CD4-positive, alpha-beta memory T cell (primary cell): ENCODE data around the gene CXCL14. TPM values are rescaled to one million over a fixed set of nuclear protein-coding genes. Genes with fewer than 3 reads are reported as not detected.

ENCODE experiments used
- CTCF ChIA-PET: fragments of 350-600 bp; sonication (Branson Sonifier 250); formaldehyde crosslinking; loops from one replicate; lab custom pipeline; 2021; ENCODE audit warnings: inconsistent platforms; ENCODE audit not compliant: partially characterized antibody; lab: Charles Lee
- POLR2A ChIA-PET: fragments of 350-600 bp; sonication (Branson Sonifier 250); formaldehyde crosslinking; loops from one replicate; lab custom pipeline; 2021; ENCODE audit not compliant: partially characterized antibody; lab: Charles Lee
- DNase-seq, 5 donors: peaks; one replicate each; pipeline versions ENCODE4 v3.0.0 to v3.0.0-alpha.2; 2020 to 2022; ENCODE audit warnings: mixed read lengths in 1 of 5
- H3K27ac ChIP-seq: one replicate; pipeline ENCODE4 v1.7.0; 2013; ENCODE audit warnings: low read depth, low read length
- H3K27me3 ChIP-seq: 2 replicates; pipeline ENCODE4 v1.7.0; 2013; ENCODE audit warnings: mild to moderate bottlenecking, low read length, moderate library complexity; ENCODE audit not compliant: insufficient read depth
- H3K36me3 ChIP-seq: 2 replicates; pipeline ENCODE4 v1.7.0; 2013; ENCODE audit warnings: mild to moderate bottlenecking, low read length, moderate library complexity; ENCODE audit not compliant: insufficient read depth
- H3K4me1 ChIP-seq: 2 replicates; pipeline ENCODE4 v1.7.0; 2013; ENCODE audit warnings: mild to moderate bottlenecking, low read length, moderate library complexity; ENCODE audit not compliant: insufficient read depth
- H3K4me3 ChIP-seq, 2 donors: one replicate each; pipeline ENCODE4 v1.7.0; 2013; ENCODE audit warnings: low read length in 2 of 2, mild to moderate bottlenecking in 1 of 2
- H3K9me3 ChIP-seq, 2 donors: one replicate each; pipeline ENCODE4 v1.7.0; 2013; ENCODE audit warnings: low read length in 2 of 2, control low read depth in 1 of 2; ENCODE audit not compliant: control insufficient read depth in 1 of 2
- H3K27ac Mint-ChIP-seq, 7 donors: one replicate each; pipeline ENCODE4 v1.8.0; 2020 to 2021; ENCODE audit warnings: mixed read lengths in 7 of 7, mild to moderate bottlenecking in 6 of 7, inconsistent platforms in 3 of 7, moderate library complexity in 3 of 7
- H3K27me3 Mint-ChIP-seq, 2 donors: one replicate each; pipeline ENCODE4 v1.8.0; 2020 to 2021; ENCODE audit warnings: mixed read lengths in 2 of 2
- H3K36me3 Mint-ChIP-seq, 2 donors: one replicate each; pipeline ENCODE4 v1.8.0; 2020 to 2021; ENCODE audit warnings: mixed read lengths in 2 of 2, inconsistent platforms in 1 of 2, mild to moderate bottlenecking in 1 of 2
- H3K4me1 Mint-ChIP-seq, 4 donors: one replicate each; pipeline ENCODE4 v1.8.0; 2020 to 2021; ENCODE audit warnings: mixed read lengths in 4 of 4, mild to moderate bottlenecking in 1 of 4
- H3K4me3 Mint-ChIP-seq, 8 donors: one replicate each; pipeline ENCODE4 v1.8.0; 2020 to 2021; ENCODE audit warnings: mixed read lengths in 8 of 8, mild to moderate bottlenecking in 7 of 8, moderate library complexity in 6 of 8, inconsistent platforms in 3 of 8
- H3K9me3 Mint-ChIP-seq, 8 donors: one replicate each; pipeline ENCODE4 v1.8.0; 2020 to 2021; ENCODE audit warnings: mixed read lengths in 8 of 8, mild to moderate bottlenecking in 5 of 8, inconsistent platforms in 3 of 8, moderate library complexity in 1 of 8
- intact Hi-C: fragments of 100-400 bp; cut with micrococcal nuclease; formaldehyde crosslinking; loops from one replicate; pipeline ENCODE4 v1.15.1; 2023
- polyA plus RNA-seq, 2 donors: library from polyadenylated mRNA; unstranded; fragments of 300-500 nt; fragmentation: Illumina TruSeq; gene quantifications; one replicate each; pipeline ENCODE4 v1.2.3, GENCODE V29; 2021
- total RNA-seq, 2 experiments: library from RNA; stranded (reverse); gene quantifications; one replicate each; pipeline ENCODE4 v1.2.3, GENCODE V29; 2021

CXCL14 gene, protein sequence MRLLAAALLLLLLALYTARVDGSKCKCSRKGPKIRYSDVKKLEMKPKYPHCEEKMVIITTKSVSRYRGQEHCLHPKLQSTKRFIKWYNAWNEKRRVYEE
- total RNA-seq = not detected
- not detected for polyA plus RNA-seq

DNA sequence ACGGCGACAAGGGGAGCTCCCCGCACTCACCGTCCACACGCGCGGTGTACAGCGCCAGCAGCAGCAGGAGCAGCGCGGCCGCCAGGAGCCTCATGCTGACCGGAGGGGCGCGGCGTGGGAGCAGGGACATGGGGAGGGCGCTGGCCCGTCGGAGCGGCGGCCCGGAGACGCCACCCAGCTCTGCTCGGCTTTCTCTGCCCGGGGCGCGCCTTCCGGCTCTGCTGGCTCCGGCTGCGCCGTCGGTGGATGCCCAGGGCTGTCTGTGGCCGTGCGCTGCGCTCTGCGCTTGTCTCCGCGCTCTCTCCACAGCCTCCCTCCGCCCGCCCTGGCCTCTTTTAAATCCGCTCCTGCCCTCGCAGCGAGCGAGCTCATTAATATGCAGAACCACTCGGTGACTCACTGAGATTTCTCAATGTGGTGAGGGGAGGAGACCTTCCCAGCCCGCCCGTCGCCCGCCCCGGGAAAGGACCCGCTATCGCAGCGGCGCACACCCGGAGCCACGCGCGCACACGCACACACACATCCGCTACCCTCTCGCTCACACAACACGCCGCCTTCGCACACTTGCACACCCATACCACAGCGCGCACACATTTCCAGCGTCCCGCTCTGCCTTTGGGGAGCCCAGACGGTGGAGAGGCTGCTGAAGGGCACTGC is at the start of gene CXCL14:
TSS of gene CXCL14 (minus strand) at position 307 of the 657 bp plus-strand sequence. CDS start at position 94, 213 bp downstream.
- no peak for DNase-seq
- intact Hi-C loops = no loop called here
- POLR2A ChIA-PET = no interaction called here
- H3K9me3 Mint-ChIP-seq = no peaks in the 10 kb centered on the region
- no peak within 1 kb of the TSS for H3K4me3 ChIP-seq
- no peaks in the 10 kb centered on the region for H3K9me3 ChIP-seq
- CTCF ChIA-PET = interaction anchor here (0.8 kb wide), 1 partner anchor 13 kb away, joined by 3 read pairs; no protein-coding TSS in a partner anchor
- no peak within 1 kb of the TSS for H3K27ac ChIP-seq
- H3K4me1 ChIP-seq = no peaks in the 10 kb centered on the region
- no peak within 1 kb of the TSS for H3K27ac Mint-ChIP-seq
- no peaks in the 10 kb centered on the region for H3K27me3 ChIP-seq
- H3K36me3 ChIP-seq = no peaks in the 10 kb centered on the region
- H3K4me3 Mint-ChIP-seq = no peak within 1 kb of the TSS
- peaks cover 25 to 34% of the 10 kb centered on the region in 2 donors for H3K27me3 Mint-ChIP-seq
- peaks cover 0 to 4% (median 0%) of the 10 kb centered on the region in 4 donors for H3K4me1 Mint-ChIP-seq
- H3K36me3 Mint-ChIP-seq = no peaks in the 10 kb centered on the region

DNA sequence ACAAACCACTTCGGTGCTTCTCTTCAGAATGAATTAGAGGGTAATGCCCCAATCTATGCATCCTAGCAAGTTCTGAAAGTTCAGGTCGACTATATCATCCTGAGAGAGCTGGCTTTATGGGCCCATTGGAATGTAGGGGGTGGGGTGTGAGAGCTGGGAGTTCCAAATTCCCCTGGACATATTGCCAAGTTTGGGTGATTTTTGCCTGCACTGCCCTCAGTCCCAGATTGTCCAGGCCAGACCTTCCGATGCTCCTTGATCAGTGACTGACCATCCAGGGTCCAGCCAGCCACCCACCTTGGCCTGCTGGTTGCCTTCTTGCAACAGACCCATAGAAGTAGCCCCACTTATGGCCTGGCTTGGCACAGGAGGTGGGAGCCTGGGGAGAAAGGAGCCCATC is 47.8 kb upstream of the CXCL14 start:
- ChIA-PET POLR2A (no interaction called here), CTCF (no interaction called here)
- Histone ChIP-seq H3K9me3 (no peaks in the 10 kb centered on the region), H3K36me3 (no peaks in the 10 kb centered on the region), H3K27ac (no peak overlapping the region), H3K4me1 (no peaks in the 10 kb centered on the region), H3K27me3 (no peaks in the 10 kb centered on the region), H3K4me3 (no peak overlapping the region)
- Mint-ChIP-seq H3K27me3 (peaks cover 0 to 4% of the 10 kb centered on the region in 2 donors), H3K27ac (no peak overlapping the region), H3K4me1 (no peaks in the 10 kb centered on the region), H3K4me3 (no peak overlapping the region), H3K9me3 (peaks cover 0 to 1% (median 0%) of the 10 kb centered on the region in 8 donors), H3K36me3 (no peaks in the 10 kb centered on the region)
- no peak for DNase-seq
- intact Hi-C loops = no loop called here

DNA sequence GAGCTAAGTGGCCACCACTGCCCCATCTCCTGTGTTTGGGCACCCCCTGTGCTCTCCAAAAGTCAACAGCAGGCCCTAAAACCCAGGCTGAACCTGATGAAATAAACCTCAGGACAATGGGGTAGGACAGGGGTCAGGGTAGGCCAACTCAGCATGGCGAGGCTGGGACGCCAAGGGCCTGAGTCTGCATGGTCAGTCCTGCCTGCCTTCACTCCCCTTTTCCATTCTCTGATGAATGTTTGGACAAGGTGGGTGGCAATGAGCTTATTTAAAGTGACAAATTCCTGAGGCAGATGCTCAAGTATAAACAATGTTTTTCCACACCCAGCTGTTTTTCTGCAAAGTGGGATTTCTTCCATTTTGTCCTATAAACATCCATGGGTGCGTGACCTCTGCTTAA is 47.2 kb upstream of the CXCL14 start:
- Mint-ChIP-seq H3K4me3 (no peak overlapping the region), H3K36me3 (no peaks in the 10 kb centered on the region), H3K27me3 (peaks cover 0 to 4% of the 10 kb centered on the region in 2 donors), H3K9me3 (peaks cover 0 to 2% (median under 1%) of the 10 kb centered on the region in 8 donors), H3K4me1 (no peaks in the 10 kb centered on the region), H3K27ac (no peak overlapping the region)
- no peaks in the 10 kb centered on the region for H3K27me3 ChIP-seq
- no peaks in the 10 kb centered on the region for H3K4me1 ChIP-seq
- CTCF ChIA-PET = no interaction called here
- DNase-seq = no peak
- H3K36me3 ChIP-seq = no peaks in the 10 kb centered on the region
- intact Hi-C loops = no loop called here
- no peaks in the 10 kb centered on the region for H3K9me3 ChIP-seq
- H3K27ac ChIP-seq = no peak overlapping the region
- POLR2A ChIA-PET = no interaction called here
- no peak overlapping the region for H3K4me3 ChIP-seq

DNA sequence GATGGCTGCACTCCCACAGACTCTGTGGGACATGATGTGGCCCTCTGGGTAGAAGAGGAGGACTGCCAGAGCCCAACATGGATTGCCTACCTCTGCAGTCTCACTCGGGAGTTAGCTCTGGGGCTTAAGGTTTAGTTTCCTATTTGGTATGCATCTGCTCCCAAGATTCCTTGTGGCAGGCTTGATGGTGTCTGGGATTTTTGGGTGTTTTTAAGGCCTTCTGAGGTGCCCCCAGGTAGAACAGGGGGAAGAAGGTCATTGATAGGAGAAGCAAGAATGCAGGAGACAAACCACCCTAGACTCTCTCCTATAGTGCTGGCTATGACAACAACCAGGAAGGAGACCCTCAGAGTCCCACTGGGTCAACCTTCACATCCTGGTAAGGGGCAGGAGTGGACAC is 46.7 kb upstream of the CXCL14 start:
- Mint-ChIP-seq H3K36me3 (no peaks in the 10 kb centered on the region), H3K4me1 (no peaks in the 10 kb centered on the region), H3K9me3 (peaks cover 0 to 6% (median 4%) of the 10 kb centered on the region in 8 donors), H3K27ac (no peak overlapping the region), H3K27me3 (peaks cover 0 to 7% of the 10 kb centered on the region in 2 donors), H3K4me3 (no peak overlapping the region)
- CTCF ChIA-PET = no interaction called here
- POLR2A ChIA-PET = no interaction called here
- peaks cover 0 to 3% of the 10 kb centered on the region in 2 donors for H3K9me3 ChIP-seq
- H3K4me1 ChIP-seq = no peaks in the 10 kb centered on the region
- intact Hi-C loops = no loop called here
- H3K4me3 ChIP-seq = no peak overlapping the region
- DNase-seq = no peak
- H3K27me3 ChIP-seq = no peaks in the 10 kb centered on the region
- H3K36me3 ChIP-seq = no peaks in the 10 kb centered on the region
- H3K27ac ChIP-seq = no peak overlapping the region

DNA sequence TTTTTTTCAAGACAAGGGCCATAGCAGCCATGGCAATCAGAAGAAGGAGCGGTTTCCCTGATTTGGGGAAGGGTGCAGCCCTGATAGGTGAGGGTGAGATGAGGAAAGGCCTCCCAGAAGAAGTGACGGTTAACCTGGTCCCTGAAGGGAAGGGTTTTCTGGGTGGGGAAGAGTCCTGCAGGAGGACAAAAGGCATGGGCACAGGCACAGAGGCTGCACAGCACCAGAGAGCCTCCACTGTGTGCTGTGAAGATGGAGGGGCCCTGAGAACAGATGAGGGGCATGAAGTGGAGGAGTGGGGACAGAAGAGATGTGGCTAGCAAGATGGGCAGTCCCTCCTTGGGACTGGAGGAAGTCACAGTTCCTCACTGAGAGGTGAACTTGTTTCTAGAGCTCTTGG is 46.3 kb upstream of the CXCL14 start:
- Histone ChIP-seq H3K9me3 (peaks cover 0 to 5% of the 10 kb centered on the region in 2 donors), H3K4me3 (no peak overlapping the region), H3K36me3 (no peaks in the 10 kb centered on the region), H3K27me3 (no peaks in the 10 kb centered on the region), H3K27ac (no peak overlapping the region), H3K4me1 (no peaks in the 10 kb centered on the region)
- CTCF ChIA-PET = no interaction called here
- Mint-ChIP-seq H3K4me1 (no peaks in the 10 kb centered on the region), H3K36me3 (no peaks in the 10 kb centered on the region), H3K27ac (no peak overlapping the region), H3K27me3 (peaks cover 0 to 7% of the 10 kb centered on the region in 2 donors), H3K9me3 (peaks cover 0 to 11% (median 4%) of the 10 kb centered on the region in 8 donors), H3K4me3 (no peak overlapping the region)
- POLR2A ChIA-PET = no interaction called here
- intact Hi-C loops = no loop called here
- DNase-seq = no peak

DNA sequence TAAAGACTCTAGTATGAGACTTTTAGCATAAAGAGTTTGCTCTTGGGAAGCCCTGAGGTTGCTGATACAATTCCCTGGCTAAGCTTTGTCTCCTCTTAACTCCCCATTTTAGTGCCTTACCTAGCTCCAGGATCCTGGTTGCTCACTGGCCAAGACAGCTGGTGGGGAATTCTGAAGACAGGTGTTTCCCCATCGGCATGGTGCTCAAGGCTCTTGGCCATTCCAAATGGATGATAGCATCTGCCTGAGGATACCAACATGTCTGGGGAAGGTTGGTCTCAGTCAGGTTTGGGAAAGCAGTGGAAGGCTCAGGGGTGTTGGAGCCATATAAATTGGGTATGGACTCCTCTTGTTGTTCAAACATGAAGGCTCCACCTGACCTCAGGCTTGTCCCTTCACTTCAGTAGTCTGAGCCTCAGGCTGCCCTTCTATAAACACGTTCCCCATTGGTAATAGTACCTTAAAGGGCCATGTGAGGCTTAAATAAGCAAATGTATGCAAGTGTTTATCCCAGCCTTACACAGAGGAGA is 44.5 kb upstream of the CXCL14 start:
- Histone ChIP-seq H3K36me3 (no peaks in the 10 kb centered on the region), H3K27me3 (no peaks in the 10 kb centered on the region), H3K27ac (no peak overlapping the region), H3K4me3 (no peak overlapping the region), H3K4me1 (no peaks in the 10 kb centered on the region), H3K9me3 (peaks cover 0 to 14% of the 10 kb centered on the region in 2 donors)
- Mint-ChIP-seq H3K4me1 (no peaks in the 10 kb centered on the region), H3K27ac (no peak overlapping the region), H3K9me3 (peaks cover 0 to 29% (median 18%) of the 10 kb centered on the region in 8 donors), H3K27me3 (peaks cover 0 to 3% of the 10 kb centered on the region in 2 donors), H3K4me3 (no peak overlapping the region), H3K36me3 (no peaks in the 10 kb centered on the region)
- DNase-seq = no peak
- CTCF ChIA-PET = no interaction called here
- POLR2A ChIA-PET = no interaction called here
- intact Hi-C loops = no loop called here

DNA sequence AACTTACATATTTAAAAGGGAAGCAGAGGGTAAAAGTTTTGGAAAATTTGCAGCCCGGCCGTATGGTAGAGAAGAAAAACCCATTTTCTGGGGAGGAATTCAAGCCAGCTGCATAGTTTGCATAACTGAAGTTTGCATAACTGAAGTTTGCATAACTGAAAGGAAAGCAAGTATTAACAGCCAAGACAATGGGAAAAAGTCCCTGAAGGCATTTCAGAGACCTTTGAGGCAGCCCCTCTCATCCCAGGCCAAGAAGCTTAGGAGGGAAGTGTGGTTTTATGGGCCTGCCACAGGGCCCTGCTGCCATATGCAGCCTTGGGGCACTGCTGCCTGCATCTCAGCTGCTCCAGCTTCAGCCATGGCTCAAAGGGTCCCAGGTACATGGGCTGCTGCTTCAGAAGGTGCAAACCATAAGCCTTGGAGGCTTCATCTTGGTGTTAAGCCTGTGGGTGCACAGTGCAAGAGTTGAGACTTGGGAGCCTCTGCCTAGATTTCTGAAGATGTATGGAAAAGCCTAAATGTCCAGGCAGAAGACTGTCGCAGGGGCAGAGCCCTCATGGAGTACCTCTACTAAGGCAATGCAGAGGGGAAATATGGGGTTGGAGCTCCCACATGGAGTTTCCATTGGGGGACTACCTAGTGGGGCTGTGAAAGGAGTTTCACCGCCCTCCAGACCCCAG is 36.9 kb upstream of the CXCL14 start:
- Histone ChIP-seq H3K27me3 (peaks cover 3% of the 10 kb centered on the region), H3K36me3 (no peaks in the 10 kb centered on the region), H3K9me3 (peaks cover 0 to 13% of the 10 kb centered on the region in 2 donors), H3K4me3 (no peak overlapping the region), H3K4me1 (no peaks in the 10 kb centered on the region), H3K27ac (no peak overlapping the region)
- Mint-ChIP-seq H3K4me1 (no peaks in the 10 kb centered on the region), H3K9me3 (peaks cover 4 to 32% (median 27%) of the 10 kb centered on the region in 8 donors), H3K27me3 (peaks cover 3 to 4% of the 10 kb centered on the region in 2 donors), H3K4me3 (no peak overlapping the region), H3K27ac (no peak overlapping the region), H3K36me3 (no peaks in the 10 kb centered on the region)
- no peak for DNase-seq
- intact Hi-C loops = no loop called here
- POLR2A ChIA-PET = no interaction called here
- CTCF ChIA-PET = no interaction called here
